ENCODE measurements around the gene PIANP. TPM values are rescaled to one million over a fixed set of nuclear protein-coding genes. Genes with fewer than 3 reads are reported as not detected.

PIANP gene
- total RNA-seq: 0.52 and 5.9 TPM in 2 replicates

GRCh38 chr12:6700646-6701051 is at the start of gene PIANP:
Gene PIANP, minus strand, starts transcription at chr12:6700815. Its CDS starts 2,754 bp downstream, at chr12:6698061.

GRCh38 chr12:6723607-6724408 is 23.2 kb upstream of the PIANP start, which contains the start of gene COPS7A:
Gene COPS7A, plus strand, starts transcription at chr12:6724046. Its CDS starts 611 bp downstream, at chr12:6724657.

GRCh38 chr12:6688999-6689882 is 11.4 kb downstream of the PIANP start, which contains the start of gene ZNF384:
Gene ZNF384, minus strand, starts transcription at chr12:6689375. Its CDS starts 9,855 bp downstream, at chr12:6679520.

GRCh38 chr12:6662906-6663742 is 37.5 kb downstream of the PIANP start, which contains the start of gene ING4:
Gene ING4, minus strand, starts transcription at chr12:6663119. Its CDS starts 18 bp downstream, at chr12:6663101.

GRCh38 chr12:6647083-6647604 is 53.5 kb downstream of the PIANP start, which contains the start of gene ACRBP:
Gene ACRBP, minus strand, starts transcription at chr12:6647432. Its CDS starts 66 bp downstream, at chr12:6647366.

Other genes starting within 250 kb of the PIANP start
- 5.8 and 14.5 TPM in 2 replicates for gene TAPBPL, start 248.8 kb downstream of the PIANP start, total RNA-seq
- 2.6 and 20.4 TPM in 2 replicates for gene VAMP1, start 230.1 kb downstream of the PIANP start, total RNA-seq
- 84.3 and 110 TPM in 2 replicates for gene MRPL51, start 207.6 kb downstream of the PIANP start, total RNA-seq
- gene NCAPD2, start 206.7 kb downstream of the PIANP start, total RNA-seq: 40.1 and 98.9 TPM in 2 replicates
- gene GAPDH, start 166.3 kb downstream of the PIANP start, total RNA-seq: 6,589 and 9,177 TPM in 2 replicates
- 7.5 and 7.7 TPM in 2 replicates for gene IFFO1, start 144.8 kb downstream of the PIANP start, total RNA-seq
- gene NOP2, start 132.5 kb downstream of the PIANP start, total RNA-seq: 6.9 and 17.1 TPM in 2 replicates
- gene CHD4, start 93.4 kb downstream of the PIANP start, total RNA-seq: 210 and 238 TPM in 2 replicates
- gene LPAR5, start 64.9 kb downstream of the PIANP start, total RNA-seq: 0.65 TPM in 1 of 2 replicates, not detected in the other
- 0.13 and 0.72 TPM in 2 replicates for gene ACRBP, start 53.4 kb downstream of the PIANP start, total RNA-seq
- 24.4 and 89.2 TPM in 2 replicates for gene ING4, start 37.7 kb downstream of the PIANP start, total RNA-seq
- 16.8 and 39.4 TPM in 2 replicates for gene ZNF384, start 11.4 kb downstream of the PIANP start, total RNA-seq
- 50.6 and 80.7 TPM in 2 replicates for gene COPS7A, start 23.2 kb upstream of the PIANP start, total RNA-seq
- gene MLF2, start 52.3 kb upstream of the PIANP start, total RNA-seq: 196 and 281 TPM in 2 replicates
- 174 and 234 TPM in 2 replicates for gene PTMS, start 65.5 kb upstream of the PIANP start, total RNA-seq
- gene LAG3, start 71.7 kb upstream of the PIANP start, total RNA-seq: 1.6 TPM in 1 of 2 replicates, not detected in the other
- gene CD4, start 88.7 kb upstream of the PIANP start, total RNA-seq: 11.2 and 19.2 TPM in 2 replicates
- 2.1 and 20.3 TPM in 2 replicates for gene GPR162, start 121.0 kb upstream of the PIANP start, total RNA-seq
- 72.0 and 77.4 TPM in 2 replicates for gene P3H3, start 127.6 kb upstream of the PIANP start, total RNA-seq
- gene GNB3, start 140.1 kb upstream of the PIANP start, total RNA-seq: 0.39 and 0.48 TPM in 2 replicates
- gene CDCA3, start 150.5 kb upstream of the PIANP start, total RNA-seq: 12.0 and 27.4 TPM in 2 replicates
- gene USP5, start 151.3 kb upstream of the PIANP start, total RNA-seq: 47.1 and 72.5 TPM in 2 replicates
- gene TPI1, start 166.7 kb upstream of the PIANP start, total RNA-seq: 1,206 and 1,693 TPM in 2 replicates
- 3.6 and 5.4 TPM in 2 replicates for gene SPSB2, start 172.5 kb upstream of the PIANP start, total RNA-seq
- gene LRRC23, start 204.0 kb upstream of the PIANP start, total RNA-seq: 5.8 and 13.9 TPM in 2 replicates
- gene ENO2, start 213.8 kb upstream of the PIANP start, total RNA-seq: 26.1 and 45.2 TPM in 2 replicates
- gene ATN1, start 227.1 kb upstream of the PIANP start, total RNA-seq: 14.2 and 57.7 TPM in 2 replicates
- gene RNU7-1, start 243.0 kb upstream of the PIANP start, total RNA-seq: not detected in 2 replicates
- gene C12orf57, start 243.2 kb upstream of the PIANP start, total RNA-seq: 336 and 337 TPM in 2 replicates

All from epithelial cell of alveolus of lung (primary cell).